ENCODE results near the gene E2F2.
A peak's percentile ranks its signal among the peaks of the same experiment; 100 is the strongest.
"Not testable (repeated sequence)": the region's sequence is repeated elsewhere in the genome, so short reads cannot be mapped to it uniquely, and the experiment has no call there.

Gene E2F2

DNA sequence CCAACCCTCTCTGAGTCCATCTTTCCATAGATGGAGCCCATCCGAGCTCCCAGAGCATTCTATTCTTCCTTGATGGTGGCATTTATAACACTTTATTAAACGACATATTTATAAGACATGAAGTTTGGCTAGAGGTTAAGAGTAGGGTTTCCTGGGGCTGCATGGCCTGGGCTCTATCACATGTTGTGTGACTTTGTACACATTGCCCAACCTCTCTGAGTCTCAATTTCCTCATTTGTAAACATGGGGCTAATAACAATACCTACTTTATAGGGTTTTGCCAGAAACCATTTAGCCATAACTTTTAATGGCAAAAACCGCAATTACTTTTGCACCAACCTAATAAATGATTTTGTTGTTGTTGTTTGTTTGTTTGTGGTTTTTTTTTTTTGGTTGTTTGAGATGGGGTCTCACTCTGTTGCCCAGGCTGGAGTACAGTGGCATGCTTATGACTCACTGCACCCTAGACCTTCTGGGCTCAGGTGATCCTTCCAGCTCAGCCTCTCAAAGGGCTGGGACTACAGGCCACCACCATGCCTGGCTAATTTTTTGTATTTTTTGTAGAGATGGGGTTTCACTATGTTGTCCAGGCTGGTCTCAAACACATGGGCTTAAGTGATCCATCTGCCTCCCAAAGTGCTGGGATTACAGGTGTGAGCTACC, 33.1 kb downstream of the E2F2 start:
- Mint-ChIP-seq H3K27ac (no peak overlapping the region), H3K9me3 (no peaks in the 10 kb centered on the region), H3K4me1 (no peaks in the 10 kb centered on the region), H3K36me3 (no peaks in the 10 kb centered on the region), H3K4me3 (no peak overlapping the region)
- DNase-seq (ENCODE audit: low spot score in 2 of 2) (no peak), ATAC-seq (no peak)

DNA sequence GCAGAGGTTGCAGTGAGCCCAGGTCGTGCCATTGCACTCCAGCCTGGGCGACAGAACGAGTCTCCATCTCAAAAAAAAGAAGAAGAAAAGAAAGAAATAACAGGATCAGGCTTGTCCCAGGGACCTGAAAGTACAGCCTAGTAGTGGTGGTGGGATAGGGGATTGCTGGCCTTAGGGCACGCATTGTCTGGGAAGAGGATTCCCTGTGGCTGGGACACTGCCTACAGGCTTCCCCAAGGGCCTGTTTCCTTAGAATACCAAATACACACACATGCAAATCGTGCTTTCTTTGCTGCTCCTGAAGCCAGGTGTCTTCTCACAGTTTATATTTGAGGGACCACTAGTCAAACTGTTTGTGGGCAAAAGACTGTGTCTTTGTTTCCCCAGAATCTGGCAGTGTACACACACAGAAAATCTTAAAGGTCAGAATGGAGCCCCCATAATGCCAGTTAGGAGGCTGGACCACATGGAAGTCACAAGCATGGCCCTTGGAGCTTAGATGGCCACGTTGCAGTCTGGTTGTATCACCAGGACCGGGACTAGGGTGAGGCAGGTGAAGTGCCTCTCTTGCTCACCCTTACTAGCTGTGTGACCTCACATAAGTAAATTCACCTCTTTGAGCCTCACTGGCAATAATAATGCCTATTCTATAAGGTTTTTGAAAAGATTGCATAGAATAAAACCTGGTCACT, 34.4 kb downstream of the E2F2 start:
- Mint-ChIP-seq H3K4me3 (no peak overlapping the region), H3K36me3 (no peaks in the 10 kb centered on the region), H3K27ac (no peak overlapping the region), H3K4me1 (no peaks in the 10 kb centered on the region), H3K9me3 (no peaks in the 10 kb centered on the region)
- DNase-seq (ENCODE audit: low spot score in 2 of 2) = no peak
- ATAC-seq = peak; percentile 19

DNA sequence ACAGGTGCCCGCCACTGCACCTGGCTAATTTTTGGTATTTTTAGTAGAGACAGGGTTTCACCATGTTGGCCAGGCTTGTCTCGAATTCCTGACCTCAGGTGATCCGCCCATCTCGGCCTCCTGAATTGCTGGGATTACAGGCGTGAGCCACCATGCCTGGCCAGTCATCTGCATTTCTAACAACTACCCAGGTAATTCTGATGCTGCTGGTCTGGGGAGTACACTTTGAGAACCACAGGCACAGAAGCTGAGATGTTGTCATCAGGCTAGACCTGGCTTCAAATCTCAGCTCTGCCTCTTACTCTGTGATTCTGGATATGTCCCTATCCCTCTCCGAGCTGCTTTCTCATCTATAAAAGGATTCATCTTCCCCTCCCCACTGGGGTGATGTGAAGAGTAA, 36.2 kb downstream of the E2F2 start:
- ATAC-seq = not testable (repeated sequence)

DNA sequence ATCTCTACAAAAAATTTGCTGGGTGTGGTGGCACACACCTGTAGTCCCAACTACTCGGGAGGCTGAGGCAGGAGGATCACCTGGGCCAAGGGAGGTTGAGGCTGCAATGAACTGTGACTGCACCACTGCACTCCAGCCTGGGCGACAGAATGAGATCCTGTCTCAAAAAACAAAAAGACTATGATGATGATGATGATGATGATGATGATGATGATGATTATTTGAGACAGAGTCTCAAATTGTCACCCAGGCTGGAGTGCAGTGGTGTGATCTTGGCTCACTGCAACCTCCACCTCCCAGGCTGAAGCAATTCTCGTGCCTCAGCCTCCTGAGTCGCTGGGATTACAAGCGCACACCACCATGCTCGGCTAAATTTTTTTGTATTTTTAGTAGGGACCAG, 38.3 kb downstream of the E2F2 start:
- H3K27ac Mint-ChIP-seq; H3K4me1 Mint-ChIP-seq; DNase-seq (ENCODE audit: low spot score in 2 of 2); H3K4me3 Mint-ChIP-seq; H3K36me3 Mint-ChIP-seq; ATAC-seq; H3K9me3 Mint-ChIP-seq: not testable (repeated sequence)

More for the DNA sequence above, 36.2 kb downstream of the E2F2 start:
- H3K36me3 Mint-ChIP-seq; H3K4me1 Mint-ChIP-seq; H3K27ac Mint-ChIP-seq; H3K9me3 Mint-ChIP-seq; H3K4me3 Mint-ChIP-seq; DNase-seq (ENCODE audit: low spot score in 2 of 2): not testable (repeated sequence)

DNA sequence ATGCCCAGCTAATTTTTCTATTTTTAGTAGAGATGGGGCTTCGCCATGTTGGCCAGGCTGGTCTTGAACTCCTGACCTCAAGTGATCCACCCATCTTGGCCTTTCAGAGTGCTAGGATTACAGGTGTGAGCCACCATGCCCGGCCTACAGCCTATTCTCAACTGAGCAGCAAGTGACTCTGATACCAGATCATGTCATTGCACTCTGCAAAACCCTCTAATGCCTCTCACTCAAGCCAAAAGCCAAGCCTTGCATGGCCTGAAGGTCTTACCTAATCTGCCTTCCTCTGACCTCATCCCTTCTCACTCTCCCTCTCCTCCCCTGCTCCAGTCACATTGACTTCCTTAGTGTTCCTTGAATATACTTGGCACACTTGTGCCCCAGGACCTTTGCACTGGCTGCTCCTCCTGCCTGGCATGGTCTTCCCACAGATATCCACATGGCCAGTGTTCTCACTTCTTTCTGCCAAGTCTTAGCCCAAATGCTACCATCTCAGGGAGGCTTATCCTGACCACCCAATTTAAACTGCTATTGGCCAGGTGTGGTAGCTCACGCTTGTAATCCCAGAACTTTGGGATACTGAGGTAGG, 38.8 kb downstream of the E2F2 start:
- H3K4me1 Mint-ChIP-seq = no peaks in the 10 kb centered on the region
- DNase-seq (ENCODE audit: low spot score in 2 of 2) = no peak
- H3K36me3 Mint-ChIP-seq = no peaks in the 10 kb centered on the region
- no peak overlapping the region for H3K4me3 Mint-ChIP-seq
- ATAC-seq = no peak
- no peak overlapping the region for H3K27ac Mint-ChIP-seq
- no peaks in the 10 kb centered on the region for H3K9me3 Mint-ChIP-seq

DNA sequence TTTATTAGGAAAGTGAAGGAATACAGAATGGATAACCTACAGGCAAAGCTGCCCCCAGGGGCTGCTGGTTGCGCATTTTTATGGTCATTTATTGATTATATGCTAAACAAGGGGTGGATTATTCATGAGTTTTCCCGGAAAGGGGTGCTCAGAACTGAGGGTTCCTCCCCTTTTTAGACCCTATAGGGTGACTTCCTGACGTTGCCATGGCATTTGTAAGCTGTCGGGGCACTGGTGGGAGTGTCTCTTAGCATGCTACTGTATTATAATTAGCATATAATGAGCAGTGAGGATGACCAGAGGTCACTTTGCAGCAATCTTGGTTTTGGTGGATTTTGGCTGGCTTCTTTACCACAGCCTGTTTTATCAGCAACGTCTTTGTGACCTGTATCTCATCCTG, 41.2 kb downstream of the E2F2 start:
- Mint-ChIP-seq H3K36me3 (no peaks in the 10 kb centered on the region), H3K4me3 (no peak overlapping the region), H3K9me3 (no peaks in the 10 kb centered on the region), H3K27ac (no peak overlapping the region), H3K4me1 (peaks cover 2% of the 10 kb centered on the region)
- ATAC-seq (no peak), DNase-seq (ENCODE audit: low spot score in 2 of 2) (no peak)

DNA sequence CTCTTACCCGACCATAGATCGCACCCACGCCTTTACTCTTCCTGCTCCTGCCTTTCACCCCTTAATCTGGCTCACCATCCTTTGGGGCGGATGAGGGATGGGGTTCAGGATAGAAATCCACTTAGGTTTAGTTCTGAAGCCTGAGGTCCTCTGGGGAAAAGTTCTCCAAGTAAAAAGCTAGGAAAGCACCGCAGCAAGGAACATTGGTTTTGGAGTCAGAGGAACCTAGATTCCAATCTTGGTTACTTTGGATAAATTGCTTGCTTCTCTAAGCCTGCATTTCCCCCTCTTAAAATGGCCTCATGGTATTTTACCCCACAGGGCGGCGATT, 46.1 kb downstream of the E2F2 start:
- peaks cover 22% of the 10 kb centered on the region for H3K4me1 Mint-ChIP-seq
- no peaks in the 10 kb centered on the region for H3K9me3 Mint-ChIP-seq
- peak overlapping the region; percentile 75 for H3K4me3 Mint-ChIP-seq
- no peaks in the 10 kb centered on the region for H3K36me3 Mint-ChIP-seq
- ATAC-seq (no peak), DNase-seq (ENCODE audit: low spot score in 2 of 2) (no peak)
- H3K27ac Mint-ChIP-seq = no peak overlapping the region

DNA sequence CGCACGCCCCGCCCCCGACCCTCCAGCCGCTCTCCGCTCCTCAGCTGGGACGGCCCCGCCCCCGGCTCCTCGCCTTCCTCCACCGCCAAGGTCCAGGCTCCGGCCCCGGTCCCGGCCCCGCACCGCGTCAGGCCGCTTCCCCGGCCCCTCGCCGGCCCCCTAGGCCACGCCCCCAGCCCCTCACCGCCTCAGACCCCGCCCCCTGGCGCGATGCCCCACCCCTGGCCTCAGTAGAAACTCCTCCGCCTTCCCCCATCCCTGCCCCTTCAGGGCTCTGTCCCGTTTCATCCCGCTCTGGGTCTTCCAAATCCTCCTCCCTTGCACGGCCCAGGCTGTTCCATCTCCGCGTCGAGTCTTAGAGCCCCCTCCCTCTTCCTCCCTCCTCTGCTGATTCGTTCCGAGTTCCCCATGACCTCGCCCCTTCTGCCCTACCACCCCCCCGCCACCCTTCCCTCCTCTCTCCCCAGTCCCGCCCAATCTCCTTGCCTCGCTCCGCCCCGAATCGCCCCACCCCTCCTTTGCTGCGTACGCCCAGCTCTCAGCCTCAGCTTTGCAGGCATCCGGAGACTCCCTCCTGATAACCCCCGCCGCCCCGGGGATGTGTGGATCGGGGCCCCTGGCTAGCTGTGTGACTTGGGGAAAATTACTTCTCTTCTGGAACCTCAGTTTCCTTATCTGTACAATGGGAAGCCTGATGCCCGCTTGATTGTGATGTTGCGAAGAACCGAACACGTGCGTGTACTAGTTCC, 46.6 kb downstream of the E2F2 start:
- Mint-ChIP-seq H3K27ac (no peak overlapping the region), H3K4me3 (peak overlapping the region; percentile 75), H3K4me1 (peaks cover 22% of the 10 kb centered on the region), H3K9me3 (no peaks in the 10 kb centered on the region), H3K36me3 (no peaks in the 10 kb centered on the region)
- ATAC-seq (peak; percentile 92), DNase-seq (ENCODE audit: low spot score in 2 of 2) (peak; percentile 74 to 88)

DNA sequence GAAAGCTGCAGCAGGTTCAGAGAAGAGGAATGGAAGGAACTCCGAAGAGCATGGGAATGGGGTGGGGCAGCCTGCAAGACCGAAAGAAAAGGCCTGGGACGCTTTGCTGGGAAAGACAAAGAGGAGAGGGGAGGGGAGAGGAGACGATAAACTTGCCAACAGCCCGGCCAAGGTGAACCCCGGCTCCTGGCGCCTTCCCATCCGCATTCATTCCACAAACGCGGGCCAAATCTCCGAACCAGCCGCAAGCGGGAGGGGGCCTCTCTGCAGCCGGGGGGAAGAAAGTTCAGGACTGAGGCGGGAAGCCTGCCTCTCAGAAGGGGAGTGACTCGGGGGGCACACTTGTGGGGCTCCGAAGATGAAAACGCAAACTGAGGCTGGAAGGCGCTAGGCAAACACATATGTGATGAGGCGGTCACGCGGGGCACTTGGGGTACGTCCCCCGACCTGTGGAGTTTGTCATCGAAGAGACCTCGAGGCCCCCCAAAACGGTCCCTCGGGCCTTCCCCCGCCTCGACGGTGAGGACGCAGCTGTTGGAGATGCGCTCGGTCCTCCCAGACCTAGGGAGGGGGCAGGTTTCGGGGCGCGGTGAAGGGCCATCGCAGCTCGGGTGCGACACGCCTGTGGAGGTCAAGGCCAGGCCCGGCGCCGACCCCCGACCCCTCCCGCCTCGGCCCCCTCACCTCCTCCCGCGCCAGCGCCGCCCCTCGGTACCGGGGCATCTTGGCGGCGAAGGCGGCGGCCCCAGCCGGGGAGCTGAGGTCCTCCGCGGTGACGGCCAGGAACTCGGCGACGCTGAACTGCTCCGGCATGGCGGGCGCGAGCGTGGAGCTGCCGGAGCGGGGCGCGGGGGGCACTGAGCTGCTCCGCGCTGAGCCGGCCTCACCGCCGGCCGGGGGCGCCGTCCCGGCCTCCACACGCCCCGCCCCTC, 47.4 kb downstream of the E2F2 start, which contains the start of gene ASAP3:
TSS of gene ASAP3 (minus strand) at position 859 of the 932 bp plus-strand sequence. CDS start at position 813, 46 bp downstream.
- ATAC-seq (peak; percentile 65), DNase-seq (ENCODE audit: low spot score in 2 of 2) (no peak)
- Mint-ChIP-seq H3K36me3 (no peaks in the 10 kb centered on the region), H3K27ac (no peak within 1 kb of the TSS), H3K9me3 (no peaks in the 10 kb centered on the region), H3K4me3 (peak within 1 kb of the TSS; percentile 75), H3K4me1 (peaks cover 22% of the 10 kb centered on the region)

DNA sequence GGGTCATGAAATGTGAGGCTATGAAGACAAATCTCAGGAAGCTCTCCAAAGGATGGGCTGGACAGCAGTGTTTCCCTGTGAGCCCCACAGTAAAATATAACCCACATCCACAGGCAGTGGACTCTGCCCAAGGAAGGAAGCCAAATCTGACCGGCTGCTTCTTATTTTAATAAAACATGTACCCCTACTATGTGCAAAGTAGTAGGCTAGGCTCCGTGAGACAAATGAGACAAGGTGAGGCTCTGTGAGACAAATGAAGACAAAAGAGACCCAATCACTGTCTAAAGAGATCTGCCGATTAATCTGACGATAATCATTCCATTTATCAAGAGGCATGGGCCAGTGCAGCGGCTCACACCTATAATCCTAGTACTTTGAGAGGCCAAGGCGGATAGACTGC, 49.1 kb downstream of the E2F2 start:
- H3K36me3 Mint-ChIP-seq = no peaks in the 10 kb centered on the region
- H3K27ac Mint-ChIP-seq = no peak overlapping the region
- peaks cover 22% of the 10 kb centered on the region for H3K4me1 Mint-ChIP-seq
- DNase-seq (ENCODE audit: low spot score in 2 of 2) (no peak), ATAC-seq (no peak)
- H3K9me3 Mint-ChIP-seq = no peaks in the 10 kb centered on the region
- no peak overlapping the region for H3K4me3 Mint-ChIP-seq

DNA sequence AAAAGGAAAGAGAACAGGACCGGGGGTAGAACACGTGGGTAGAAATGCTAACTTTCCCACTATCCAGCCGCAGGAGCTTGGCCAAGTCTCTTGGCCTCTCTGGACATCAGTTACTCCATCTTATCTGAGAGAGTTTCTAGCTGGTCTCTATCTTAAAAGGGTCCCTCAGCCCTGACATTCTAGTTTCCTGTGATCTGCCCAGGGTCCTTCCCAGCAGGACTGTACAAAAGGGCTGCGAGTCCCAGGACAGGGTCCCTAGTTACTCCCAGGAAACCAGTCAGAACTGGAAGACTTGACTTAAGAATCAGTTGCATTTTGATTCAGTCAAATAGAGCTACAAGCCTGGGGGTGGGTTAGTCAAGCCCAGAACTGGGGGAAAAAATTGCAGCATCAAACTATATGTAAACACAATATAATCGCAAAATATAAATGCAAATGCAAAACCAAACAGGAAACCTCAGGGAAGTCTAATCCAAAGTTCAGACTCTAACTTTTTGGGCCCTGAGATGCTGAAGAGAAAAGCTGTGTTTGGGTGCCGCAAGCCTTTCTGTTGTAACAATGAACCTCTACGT, 49.9 kb downstream of the E2F2 start:
- Mint-ChIP-seq H3K9me3 (no peaks in the 10 kb centered on the region), H3K27ac (no peak overlapping the region), H3K4me1 (peaks cover 22% of the 10 kb centered on the region), H3K4me3 (no peak overlapping the region), H3K36me3 (no peaks in the 10 kb centered on the region)
- no peak for DNase-seq (ENCODE audit: low spot score in 2 of 2)
- ATAC-seq = no peak

DNA sequence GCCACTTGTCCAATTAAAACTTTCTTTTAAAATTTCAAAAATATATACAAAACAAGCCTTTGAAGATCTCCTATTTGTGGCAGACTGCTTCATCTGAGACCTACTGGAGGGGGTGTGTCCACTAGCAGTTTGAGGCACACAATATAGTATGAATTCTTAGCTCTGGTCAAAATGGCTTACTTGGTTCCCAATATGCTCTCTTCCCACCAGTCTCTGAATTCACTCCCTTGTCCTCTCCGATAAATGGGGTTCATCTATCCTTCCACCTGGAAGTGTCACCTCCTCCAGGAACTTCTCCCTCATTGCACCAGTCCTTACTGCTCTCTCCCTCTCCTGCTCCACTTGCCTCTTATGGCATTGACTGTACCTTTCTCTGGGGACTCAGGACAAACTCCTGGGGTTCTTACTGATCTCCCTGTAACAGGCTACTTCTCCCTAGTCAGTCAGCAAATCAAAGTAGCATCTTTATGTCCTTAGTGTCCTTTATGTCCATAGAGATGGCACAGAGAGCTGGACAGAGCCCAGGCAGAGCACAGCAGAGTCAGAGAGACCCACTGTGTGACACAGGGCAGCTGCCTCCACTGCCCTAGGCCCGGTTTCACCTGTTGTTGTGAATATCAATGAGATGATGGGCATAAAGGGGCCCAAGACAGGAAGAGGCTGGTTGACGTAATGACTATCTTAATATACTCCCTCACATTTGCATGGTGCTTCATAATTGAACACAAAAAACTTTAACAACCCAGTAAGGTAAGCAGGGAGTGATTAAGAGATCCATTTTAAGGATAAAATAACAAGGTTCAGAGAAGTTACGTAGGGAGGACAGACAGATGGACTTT, 50.6 kb downstream of the E2F2 start:
- ATAC-seq = no peak
- Mint-ChIP-seq H3K4me1 (peaks cover 22% of the 10 kb centered on the region), H3K9me3 (no peaks in the 10 kb centered on the region), H3K4me3 (no peak overlapping the region), H3K36me3 (no peaks in the 10 kb centered on the region), H3K27ac (no peak overlapping the region)
- DNase-seq (ENCODE audit: low spot score in 2 of 2) = no peak

DNA sequence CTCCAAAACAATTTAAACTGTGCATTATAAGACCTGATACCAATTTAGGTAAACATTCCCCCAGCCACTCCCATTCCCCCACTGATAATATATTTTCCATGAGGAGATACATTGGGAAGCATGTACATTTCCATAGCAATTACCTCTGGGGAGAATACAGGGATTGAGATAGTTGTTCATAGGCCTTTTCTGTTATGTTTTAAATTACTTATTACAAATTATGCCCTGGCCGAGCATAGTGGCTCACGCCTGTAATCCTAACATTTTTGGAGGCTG, 51.4 kb downstream of the E2F2 start:
- no peaks in the 10 kb centered on the region for H3K36me3 Mint-ChIP-seq
- peaks cover 17% of the 10 kb centered on the region for H3K4me1 Mint-ChIP-seq
- no peaks in the 10 kb centered on the region for H3K9me3 Mint-ChIP-seq
- DNase-seq (ENCODE audit: low spot score in 2 of 2) = no peak
- ATAC-seq = no peak
- H3K4me3 Mint-ChIP-seq = no peak overlapping the region
- no peak overlapping the region for H3K27ac Mint-ChIP-seq
